Activated gamma-delta T cell (primary cell): Measurements from ENCODE around the gene KAZN.

Experiments used
- DNase-seq: peaks from one replicate; lab custom pipeline; 2025; lab: John Stamatoyannopoulos, UW

Gene KAZN

DNA sequence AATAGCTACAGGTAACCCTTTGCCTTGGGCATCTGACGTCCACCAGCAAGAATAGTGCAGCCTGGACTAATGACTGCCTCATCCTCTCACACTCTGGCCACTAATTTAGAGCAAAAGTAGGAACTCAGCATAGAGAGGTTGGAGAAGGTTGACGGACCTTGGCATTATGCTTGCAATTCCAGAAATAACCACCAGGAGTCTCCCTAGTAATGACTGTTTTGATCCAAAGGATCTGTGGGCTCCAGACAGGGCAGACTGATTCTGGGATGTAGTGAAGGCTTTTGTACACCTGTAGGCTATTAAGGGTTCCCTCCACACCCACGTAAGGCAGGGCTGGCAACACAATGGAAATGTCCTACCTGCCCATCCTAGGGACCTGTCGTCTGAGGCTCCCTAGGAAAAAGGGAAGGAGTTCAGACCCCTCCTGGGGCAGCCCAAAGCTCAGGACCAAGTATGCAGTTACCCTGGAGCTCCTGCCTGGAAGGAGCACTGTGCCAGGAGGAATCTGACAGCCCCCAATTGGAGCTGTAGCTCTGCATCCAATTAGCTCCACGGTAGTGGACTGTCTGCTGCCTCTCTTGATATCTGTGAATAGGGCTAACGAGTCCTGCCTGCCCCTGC is 464.1 kb downstream of the KAZN start:
- DNase-seq, result no peak

DNA sequence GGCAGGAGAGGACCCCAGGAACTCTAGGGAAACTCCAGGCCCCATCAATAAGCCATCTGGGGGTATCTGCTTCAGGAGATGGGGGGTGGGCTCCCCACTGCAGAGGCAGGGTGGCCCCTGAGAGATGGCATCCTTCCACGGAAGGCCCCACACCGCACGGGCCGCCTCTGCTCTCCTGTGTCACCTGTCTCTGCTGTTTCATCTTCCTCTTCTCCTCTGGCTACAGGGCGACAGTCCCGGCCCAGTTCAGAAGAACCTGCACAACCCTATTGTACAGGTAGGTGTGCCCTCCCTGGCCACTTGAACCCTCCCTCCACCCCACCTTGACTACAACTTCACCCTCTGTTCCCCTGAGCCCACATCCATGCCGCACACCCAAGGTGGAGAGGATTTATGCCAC is 464.9 kb downstream of the KAZN start:
- no peak for DNase-seq

DNA sequence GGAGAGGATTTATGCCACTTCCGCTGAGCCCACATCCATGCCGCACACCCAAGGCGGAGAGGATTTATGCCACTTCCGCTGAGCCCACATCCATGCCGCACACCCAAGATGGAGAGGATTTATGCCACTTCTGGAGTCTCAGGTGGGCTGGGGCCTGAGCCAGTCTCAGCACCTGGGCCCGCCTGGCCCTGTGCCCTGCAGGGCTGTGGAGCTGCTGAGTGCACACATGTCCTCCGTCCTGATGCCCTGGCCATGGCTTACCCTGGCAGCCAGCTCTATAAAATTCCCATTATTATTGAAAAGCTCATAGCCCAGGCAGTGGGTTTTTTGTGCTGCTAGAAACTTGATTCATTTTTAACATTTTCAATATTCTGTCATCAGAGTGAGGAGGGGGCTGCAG is 465.3 kb downstream of the KAZN start:
- no peak for DNase-seq

DNA sequence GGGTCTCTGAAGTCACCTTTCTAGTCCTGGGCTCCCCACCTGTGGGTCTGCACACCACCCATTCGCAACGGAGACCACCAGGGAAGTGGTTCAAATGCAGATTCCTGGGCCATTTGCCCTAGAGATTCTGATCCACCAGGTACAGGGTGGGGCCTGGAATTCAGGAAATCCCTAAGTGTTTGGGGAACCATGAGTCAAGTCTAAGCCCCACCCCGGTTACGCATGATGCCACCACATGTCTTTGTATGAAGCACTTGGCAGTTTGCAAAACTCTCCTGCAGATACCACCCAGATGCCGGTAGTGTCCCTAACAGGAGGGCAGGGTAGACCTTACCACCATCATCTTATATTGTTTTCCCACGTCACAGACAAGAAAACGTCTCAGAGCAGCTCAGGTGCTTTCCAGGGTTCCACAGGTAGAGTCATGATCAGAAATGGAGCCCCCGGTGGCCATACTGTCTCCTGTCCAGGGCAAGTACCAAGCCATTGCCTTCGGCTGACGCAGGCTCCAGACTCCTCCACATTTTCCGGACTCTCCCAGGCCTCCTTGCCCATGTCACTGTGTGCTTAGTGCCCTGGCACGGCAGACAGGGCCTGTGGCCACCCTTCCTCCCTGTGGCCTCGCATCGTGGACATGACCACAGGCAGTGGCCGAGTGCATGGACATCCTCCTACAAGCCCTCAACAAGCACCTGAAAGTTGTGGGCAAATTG is 465.9 kb downstream of the KAZN start:
- no peak for DNase-seq

DNA sequence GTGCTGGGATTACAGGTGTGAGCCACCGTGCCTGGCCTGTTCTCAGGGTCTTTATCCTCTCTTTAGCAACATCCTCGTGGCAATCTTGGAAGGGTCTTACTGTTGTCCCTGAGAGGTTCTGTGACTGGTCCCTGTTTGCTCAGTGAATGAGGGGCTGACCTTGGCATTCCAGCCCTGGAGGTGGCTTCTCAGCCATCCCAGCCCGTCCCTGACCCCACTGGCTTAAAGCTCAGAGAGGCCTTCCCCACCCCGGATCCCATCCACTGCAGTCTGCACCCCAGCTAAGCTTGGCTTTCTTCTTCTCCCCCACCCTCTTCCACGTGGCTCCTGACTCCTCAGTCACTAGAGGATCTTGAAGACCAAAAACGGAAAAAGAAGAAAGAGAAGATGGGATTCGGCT is 466.8 kb downstream of the KAZN start:
- no peak for DNase-seq

DNA sequence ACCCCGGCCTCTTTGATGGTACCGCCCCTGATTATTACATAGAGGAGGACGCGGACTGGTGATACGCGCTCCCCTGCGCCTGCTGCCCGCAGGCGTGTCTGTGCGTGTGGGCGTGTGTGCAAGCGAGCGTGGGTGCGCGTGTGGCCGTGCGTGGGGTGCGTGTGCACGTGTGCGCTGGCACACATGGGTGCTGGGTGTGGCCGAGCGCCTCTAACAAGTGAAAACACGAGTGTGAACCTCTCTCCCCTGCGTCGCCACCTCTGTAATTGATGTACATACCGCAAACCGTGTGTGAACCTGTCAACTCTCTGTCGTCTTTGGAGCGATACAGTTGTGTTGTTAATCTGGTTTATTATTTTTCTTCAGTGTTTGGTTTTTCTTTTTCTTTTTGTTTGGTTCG is 467.3 kb downstream of the KAZN start:
- peak; percentile 23 for DNase-seq

DNA sequence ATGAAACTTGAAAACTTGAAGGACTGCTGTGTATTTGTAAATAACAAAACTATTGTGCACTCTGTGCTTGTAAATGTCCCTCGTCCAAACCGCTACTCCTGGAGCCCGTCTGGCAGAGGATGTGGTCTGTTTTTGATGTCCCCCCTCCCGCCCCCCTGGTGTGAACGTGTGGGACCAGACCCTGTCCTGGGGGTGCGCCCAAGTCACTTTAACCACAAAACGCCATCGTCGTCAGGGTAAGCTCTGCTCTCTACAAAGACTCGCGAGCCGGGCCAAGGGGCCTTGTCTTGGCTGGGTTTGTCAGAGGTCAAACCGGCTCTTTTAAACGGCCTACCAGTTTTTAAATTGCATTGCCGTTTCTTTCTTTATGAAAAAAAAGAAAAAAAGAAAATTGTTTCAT is 467.7 kb downstream of the KAZN start:
- no peak for DNase-seq

DNA sequence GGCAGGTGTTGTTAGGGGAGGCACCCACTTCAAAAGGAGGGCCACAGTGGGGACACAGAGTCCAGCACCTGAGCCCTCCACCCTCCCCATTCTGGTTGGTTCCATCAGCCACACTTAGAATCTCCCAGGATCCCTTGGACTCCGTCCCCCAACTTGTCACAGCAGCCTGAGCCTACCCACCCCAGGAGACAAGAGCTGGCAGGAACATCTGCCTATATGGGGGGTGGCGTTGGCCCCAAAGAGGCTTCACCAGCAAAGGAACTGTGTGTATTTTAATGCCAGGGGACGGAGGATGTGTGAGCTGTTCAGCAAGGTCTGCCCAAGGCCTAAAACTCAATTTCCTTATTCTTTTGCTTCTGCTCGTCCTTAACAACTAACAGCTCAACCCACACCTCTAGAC is 468.7 kb downstream of the KAZN start:
- no peak for DNase-seq

DNA sequence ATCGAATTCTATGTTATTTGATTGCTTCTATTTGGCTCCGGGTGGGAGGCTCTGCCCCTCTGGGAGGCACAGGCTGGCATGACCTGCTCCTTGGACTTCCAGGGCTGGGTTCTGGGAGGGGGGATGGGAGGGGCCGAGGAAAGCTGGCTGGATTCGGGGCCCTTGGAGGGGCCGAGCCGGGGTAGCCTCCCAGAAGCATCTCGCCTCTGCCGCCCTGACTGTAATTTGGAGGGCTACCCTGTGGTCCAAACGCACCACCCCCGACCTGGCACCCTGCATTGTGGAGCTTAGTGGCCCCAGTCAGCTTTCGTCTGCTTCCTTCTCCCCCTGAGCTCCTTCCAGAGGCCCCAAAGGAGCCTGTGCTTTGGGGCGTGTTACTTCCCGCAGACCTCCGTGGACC is 469.7 kb downstream of the KAZN start:
- DNase-seq, result no peak

DNA sequence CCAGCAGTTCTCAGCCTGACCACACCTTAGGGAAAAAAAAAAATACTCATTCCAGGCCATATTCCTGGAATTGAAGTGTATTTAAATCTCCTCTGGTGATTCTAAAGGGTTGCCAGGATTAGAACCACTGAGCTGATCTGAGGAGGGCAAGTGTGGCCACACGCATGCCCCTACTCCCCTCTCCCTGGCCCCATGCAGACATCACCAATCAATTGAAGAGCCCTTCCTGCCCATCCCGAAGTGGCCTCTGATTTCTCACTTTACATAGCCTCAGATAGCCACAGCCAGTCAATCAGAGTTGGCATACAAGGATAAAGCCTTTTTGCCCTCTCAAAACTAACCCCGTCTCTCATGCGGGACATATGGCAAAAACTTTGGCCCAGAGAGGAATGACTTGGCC is 470.5 kb downstream of the KAZN start:
- no peak for DNase-seq

DNA sequence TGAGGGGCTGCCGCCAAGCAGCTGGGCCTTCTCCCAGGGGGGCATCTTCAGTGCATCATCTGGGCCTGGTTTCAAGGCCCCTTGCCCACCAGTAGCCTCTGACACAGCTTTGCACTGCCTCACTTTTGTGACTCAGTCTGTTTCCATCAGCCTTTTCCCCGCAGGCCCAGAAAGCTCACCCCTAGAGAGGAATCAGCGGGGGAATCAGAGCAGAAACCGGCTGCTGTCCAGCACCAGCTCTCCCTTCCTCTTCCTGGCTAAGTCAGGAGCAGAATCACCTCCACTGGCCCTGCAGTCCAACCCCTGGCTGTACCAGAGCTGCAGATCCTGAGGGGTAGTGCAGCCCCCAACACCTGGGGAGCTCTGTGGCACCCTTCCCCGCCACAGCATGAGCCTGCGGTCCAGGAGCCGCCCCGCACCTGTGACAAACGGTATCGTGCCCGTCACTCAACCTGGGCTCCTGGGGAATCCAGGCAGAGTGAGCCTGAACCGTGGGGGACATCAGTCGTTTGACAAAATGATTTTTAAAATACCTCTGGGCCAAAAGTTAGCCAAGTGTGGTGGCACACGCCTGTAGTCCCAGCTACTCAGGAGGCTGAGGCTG is 471.8 kb downstream of the KAZN start:
- DNase-seq, result no peak

DNA sequence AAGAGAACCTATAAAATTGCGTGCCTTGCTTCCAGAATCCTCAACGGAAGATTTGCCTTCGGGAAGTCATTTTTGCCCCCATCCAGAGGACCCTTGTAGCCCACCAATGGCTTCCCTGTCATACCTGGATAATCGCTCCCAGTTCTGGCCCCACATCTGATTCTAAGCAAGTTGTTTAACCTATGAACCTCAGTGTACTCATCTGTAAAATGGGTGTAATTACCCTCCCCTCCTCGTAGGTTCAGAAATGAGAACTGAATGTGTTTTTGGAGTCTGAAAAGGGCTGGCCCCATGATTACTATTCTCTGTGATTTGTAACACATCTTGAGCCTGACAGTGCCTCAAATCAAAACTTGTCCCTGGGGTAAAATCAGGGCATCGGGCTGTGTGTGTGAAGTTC is 473.5 kb downstream of the KAZN start:
- DNase-seq, result no peak

DNA sequence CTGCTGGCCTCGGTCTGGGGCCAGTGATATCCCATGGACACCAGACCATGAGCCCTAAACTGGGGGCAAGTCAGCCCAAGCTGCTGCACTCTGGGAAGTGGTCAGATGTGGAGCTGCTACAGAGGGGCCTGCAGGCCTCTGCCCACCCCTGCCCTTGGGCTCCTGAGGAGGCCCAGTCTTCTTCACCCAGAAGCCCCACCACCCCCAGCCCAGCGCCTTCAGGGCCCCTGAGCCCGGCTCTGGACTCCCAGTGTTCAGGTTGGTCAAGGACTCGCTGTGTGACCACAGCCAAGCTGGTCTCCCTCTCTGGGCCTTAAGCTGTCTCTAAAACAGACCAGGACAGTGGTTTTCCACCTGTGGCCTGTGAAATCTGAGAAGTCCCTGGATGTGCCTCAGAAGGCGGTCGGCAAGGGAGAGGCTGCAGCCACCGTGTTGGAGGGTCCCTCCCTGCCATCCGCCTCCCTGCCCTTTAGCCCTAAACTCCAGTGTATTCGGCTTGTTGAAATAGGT is 475.4 kb downstream of the KAZN start:
- DNase-seq, result no peak

DNA sequence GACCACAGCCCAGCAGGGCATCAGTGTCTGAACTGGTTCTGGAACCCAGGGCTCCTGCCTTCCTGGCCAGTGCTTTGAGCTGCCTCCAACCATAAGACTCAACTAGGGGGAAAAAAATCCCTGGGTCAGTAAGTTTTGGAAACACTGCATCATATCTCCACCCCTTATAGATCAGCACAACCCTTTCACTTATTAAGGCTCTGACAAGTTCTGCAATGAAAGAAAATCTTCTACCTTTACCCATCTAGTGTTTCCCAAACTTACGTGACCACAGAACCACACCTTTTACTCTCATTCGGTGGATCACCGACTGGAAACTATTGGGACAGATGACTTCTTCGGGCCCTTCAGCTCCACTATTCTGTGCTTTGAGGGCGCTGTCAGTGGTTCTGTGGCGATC is 476.7 kb downstream of the KAZN start:
- DNase-seq, result no peak

DNA sequence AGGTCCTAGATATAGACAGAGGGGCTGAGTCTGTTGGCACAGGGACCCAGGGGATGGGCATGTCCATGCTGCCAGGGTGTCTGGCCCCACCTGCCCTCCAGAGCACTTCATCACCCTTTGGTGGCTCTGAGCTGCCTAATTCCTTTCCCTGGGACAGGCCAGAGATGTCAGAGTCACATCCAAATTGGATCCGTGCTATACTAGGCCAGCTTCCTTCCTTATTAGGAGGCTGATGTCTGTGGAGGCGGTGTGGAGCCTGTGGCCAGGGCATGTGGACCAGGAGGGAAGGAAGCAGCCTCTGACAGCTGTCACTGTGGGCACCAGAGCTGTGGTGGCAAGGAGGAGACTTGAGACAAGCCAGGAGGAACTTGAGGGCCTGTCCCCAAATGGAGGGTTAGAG is 477.3 kb downstream of the KAZN start:
- no peak for DNase-seq

DNA sequence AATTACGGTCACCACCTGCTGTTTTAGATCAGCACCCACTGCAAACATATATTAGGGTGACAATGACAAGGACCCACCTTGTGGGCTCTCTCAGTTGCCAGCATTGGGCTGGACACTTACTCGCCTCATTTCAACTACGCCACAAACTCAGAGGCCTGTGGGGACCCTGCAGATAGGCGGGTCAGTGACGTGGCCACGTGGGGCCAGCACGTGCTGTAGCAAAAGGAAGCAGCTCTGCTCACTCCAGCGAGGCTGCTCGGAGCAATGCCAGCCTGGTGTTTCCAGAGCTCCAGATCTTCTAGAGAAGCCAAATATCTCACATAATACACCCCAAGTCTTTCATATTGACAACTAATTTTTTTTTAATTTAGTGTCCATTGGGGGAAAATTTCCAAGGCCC is 478.3 kb downstream of the KAZN start:
- DNase-seq, result no peak

DNA sequence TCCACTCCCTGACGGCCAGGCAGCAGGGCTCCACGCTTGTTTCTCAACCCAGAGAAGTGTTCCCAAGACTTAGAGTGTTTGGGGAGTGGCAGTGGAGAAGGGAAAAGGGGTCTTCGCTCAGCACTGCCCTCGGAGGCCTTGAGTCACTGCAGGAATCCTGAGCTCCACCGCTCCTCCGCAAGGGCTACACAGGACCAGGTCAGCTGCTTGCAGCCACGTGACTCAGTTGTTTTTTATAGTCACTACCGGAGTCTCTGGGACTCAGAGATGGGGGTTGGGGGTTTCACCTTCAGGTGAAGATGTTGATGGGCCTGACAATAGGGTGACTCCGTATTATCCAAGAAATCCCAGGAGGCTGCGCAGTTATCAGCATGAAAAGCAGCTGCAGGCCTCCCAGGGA is 478.9 kb downstream of the KAZN start:
- no peak for DNase-seq

DNA sequence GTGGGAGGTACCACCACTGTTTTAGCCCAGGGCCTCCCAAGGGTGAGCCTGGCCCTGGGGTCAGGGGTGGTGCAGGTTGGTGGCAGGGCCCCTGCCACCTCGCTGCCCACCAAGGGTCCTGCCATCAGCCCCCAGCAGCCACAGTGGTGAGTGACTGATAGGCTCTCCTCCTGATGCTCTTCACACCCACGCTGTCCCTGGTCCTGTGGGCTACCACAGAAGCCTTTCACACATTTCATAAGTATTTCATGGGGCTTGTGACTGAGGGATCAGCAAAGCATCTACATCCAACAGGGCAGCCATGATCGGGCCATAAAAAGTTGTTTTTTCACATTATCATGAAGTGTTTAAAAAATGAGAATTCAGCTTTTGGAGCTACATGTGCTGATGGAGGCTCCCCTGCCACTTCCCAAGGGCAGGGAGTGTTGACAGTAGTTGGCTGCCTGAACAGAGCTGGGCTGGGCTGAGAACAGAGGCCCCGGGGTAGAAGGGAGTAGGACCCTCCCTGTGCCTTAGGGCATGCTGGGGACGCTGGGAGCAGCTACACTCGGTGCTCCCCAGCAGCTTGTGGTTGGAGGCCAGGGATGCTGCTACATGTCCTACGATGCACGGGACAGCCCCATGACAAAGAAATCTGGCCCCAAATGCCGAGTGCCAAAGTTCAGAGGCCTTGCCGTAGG is 482.0 kb downstream of the KAZN start:
- DNase-seq, result no peak

DNA sequence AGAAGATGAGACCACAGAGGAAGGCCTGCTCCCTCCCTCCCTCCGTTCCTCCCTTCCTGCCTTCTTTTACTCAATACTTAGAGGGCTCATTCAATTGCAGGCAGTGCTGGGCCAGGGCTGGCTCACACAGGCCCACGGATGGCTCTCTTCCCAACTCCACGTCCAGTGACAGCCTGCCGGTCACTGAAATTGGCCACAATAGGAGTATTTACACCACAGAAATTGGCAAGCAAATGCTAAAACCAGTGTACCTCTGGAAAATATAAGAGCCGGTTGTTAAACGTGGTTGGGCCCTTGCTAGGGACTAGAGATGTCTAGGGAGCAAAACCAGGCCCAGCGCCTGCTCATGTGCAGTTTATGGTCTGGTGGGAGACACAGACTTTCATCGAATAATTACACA is 482.6 kb downstream of the KAZN start:
- DNase-seq, result no peak

DNA sequence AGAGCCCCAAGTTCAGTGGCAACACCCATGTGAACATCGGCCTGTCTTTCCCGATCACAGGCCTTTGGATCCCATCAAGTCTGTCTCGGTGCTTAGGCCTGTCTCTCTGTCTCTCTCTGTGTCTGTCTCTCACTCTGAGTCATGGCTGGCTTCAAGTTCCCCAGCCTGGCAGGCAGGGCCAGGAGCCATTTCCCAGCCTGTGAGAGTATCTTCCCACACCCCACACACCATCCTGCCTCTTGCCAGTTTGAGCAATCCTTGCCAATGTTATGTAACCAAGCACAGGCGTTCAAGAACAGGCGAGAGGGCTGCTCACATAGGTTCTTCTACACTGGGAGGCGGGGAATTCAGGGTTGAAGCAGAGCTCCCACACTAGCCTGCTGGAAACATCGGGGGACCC is 485.1 kb downstream of the KAZN start:
- no peak for DNase-seq

DNA sequence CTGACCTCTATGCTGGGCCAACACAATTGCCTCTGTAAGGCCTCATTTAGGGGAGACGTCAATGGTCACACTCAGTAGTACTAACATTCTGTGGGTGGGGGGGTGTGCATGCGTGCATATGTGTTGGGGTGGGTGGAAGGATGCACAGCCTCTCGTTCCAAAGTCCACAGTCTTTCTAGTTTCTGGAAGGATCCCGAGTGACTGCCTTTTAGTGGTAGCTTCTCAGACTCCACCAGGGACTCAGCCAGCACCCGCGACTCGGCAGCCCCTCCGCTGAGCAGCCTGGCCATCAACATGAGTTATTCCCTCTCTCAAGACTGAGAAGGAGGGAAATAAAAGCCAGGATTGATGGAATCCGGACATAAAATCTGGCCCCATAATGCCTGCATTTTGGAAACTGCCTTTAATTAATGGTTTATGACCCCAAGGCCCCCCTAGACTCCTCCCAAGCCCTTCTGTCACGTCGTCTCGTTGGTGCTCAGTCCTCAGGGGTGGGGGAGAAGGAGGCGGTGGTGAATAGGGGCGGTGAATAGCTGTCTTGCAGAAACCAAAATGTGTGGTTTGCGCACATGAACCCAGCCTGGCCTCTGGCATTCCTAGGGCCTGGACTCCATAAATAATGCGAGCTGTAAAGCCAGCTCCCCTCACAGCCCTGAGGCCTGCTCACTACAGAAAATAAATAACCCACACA is 489.9 kb downstream of the KAZN start:
- DNase-seq, result no peak

DNA sequence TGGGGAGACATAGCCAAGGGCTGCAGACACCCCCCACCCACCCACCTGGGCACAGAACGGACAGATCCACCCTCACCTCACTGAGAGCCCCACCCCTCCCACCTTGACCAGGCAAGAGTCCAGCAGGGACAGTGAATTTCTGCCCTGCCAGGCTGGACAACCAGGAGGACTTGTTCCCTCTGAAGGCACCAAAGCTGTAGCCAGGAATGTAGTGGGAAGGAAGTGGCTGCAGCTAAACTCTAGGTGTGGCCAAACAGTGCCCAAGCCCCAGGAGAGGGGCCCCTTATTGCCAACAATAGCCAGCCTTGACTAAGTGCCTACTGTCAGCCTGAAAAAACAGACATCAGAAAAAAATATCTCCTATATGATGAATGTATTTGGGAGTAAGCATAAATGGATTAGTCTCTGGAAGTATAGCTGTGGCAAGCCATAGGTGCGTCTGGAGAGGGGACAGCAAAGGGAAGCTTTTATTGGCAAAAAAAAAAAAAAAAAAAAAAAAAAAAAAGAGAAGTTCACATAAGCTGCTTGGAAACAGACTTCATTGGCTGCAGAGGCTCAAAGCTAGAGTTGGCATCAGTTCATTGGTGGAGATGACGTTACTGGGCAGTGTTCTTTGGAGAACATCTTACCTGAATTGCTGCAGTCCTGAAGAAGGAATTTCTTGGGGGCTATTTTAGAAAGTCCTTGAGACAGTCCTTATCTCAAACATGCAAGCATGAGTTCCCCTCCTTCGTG is 490.9 kb downstream of the KAZN start:
- DNase-seq, result no peak
